Measurements from ENCODE around the gene CDH4. TPM values are rescaled to one million over a fixed set of nuclear protein-coding genes. Genes with fewer than 3 reads are reported as not detected.
"Not testable (repeated sequence)": the region's sequence is repeated elsewhere in the genome, so short reads cannot be mapped to it uniquely, and the experiment has no call there.

Gene CDH4
- total RNA-seq, 2 donors from 2014 or later: 0.07 to 0.94 TPM

DNA sequence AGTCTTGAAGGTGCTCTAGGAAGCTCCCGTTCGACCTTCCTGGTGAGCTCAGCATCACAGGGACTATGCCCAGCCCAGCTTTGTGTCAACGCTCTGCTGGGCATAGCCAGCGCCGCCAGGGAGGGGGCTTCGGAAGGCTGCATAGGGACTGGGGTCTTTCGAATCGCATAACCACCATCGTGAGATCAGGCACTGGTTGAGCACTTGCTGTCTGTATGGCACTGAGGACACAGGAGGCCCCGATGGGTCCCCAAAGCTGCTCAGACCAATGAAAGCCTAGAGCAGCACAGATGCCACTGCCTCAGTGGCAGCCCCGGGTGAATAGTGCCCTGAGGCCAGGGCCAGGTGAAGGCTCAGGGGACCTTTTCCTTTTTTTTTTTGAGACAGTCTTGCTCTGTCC is 716.9 kb downstream of the CDH4 start:
- Histone ChIP-seq H3K4me3 (no peak overlapping the region), H3K27me3 (peaks cover 3 to 14% of the 10 kb centered on the region in 2 donors), H3K4me1 (no peaks in the 10 kb centered on the region), H3K9me3 (no peaks in the 10 kb centered on the region), H3K36me3 (peaks cover 10% of the 10 kb centered on the region), H3K27ac (no peak overlapping the region)
- TF ChIP-seq, protein P1, sequence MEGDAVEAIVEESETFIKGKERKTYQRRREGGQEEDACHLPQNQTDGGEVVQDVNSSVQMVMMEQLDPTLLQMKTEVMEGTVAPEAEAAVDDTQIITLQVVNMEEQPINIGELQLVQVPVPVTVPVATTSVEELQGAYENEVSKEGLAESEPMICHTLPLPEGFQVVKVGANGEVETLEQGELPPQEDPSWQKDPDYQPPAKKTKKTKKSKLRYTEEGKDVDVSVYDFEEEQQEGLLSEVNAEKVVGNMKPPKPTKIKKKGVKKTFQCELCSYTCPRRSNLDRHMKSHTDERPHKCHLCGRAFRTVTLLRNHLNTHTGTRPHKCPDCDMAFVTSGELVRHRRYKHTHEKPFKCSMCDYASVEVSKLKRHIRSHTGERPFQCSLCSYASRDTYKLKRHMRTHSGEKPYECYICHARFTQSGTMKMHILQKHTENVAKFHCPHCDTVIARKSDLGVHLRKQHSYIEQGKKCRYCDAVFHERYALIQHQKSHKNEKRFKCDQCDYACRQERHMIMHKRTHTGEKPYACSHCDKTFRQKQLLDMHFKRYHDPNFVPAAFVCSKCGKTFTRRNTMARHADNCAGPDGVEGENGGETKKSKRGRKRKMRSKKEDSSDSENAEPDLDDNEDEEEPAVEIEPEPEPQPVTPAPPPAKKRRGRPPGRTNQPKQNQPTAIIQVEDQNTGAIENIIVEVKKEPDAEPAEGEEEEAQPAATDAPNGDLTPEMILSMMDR (IDR thresholded peaks at IDR 0.05): no peak
- no peak for DNase-seq (ENCODE audit: low spot score)

DNA sequence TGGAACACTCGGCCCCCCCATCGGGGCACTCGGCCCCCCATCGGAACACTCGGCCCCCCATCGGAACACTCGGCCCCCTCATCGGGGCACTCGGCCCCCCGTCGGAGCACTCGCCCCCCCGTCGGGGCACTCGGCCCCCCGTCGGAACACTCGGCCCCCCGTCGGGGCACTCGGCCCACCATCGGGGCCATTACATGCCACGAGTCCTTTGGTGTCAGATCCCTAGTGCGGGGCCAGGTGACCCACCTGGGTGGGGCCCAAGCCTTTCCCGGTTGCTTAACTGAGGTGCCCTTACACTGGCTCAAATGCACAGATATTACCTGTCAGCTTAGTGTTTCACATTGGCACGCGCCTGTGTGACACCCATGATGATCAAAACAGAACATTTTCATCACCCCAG is 717.7 kb downstream of the CDH4 start:
- Histone ChIP-seq H3K4me1 (no peaks in the 10 kb centered on the region), H3K36me3 (peaks cover 13% of the 10 kb centered on the region), H3K9me3 (no peaks in the 10 kb centered on the region), H3K27me3 (peaks cover 3 to 14% of the 10 kb centered on the region in 2 donors), H3K4me3 (no peak overlapping the region), H3K27ac (no peak overlapping the region)
- TF ChIP-seq, protein P1 (IDR thresholded peaks at IDR 0.05): no peak
- no peak for DNase-seq (ENCODE audit: low spot score)

DNA sequence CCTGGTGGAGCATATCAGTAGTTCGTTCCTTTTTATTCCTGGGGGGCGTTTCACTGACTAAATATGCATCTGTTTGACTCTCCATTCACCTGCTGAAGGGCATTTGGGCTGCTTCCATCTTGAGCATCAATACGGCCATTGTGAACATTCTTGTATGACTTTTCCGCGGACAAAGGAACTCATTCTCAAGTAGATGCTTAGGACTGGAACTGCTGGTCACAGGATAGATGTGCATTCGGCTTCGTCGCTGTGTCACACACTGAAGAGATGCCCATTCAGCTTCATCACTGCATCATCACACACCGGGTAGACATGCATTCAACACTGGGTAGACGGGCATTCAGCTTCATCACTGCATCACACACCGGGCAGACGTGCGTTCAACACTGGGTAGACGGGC is 718.3 kb downstream of the CDH4 start:
- H3K36me3 ChIP-seq: peaks cover 13% of the 10 kb centered on the region
- TF ChIP-seq, protein P1 (IDR thresholded peaks at IDR 0.05): no peak
- H3K4me1 ChIP-seq: no peaks in the 10 kb centered on the region
- H3K27me3 ChIP-seq: peaks cover 3 to 11% of the 10 kb centered on the region in 2 donors
- no peak for DNase-seq (ENCODE audit: low spot score)
- no peak overlapping the region for H3K4me3 ChIP-seq
- no peak overlapping the region for H3K27ac ChIP-seq
- no peaks in the 10 kb centered on the region for H3K9me3 ChIP-seq

DNA sequence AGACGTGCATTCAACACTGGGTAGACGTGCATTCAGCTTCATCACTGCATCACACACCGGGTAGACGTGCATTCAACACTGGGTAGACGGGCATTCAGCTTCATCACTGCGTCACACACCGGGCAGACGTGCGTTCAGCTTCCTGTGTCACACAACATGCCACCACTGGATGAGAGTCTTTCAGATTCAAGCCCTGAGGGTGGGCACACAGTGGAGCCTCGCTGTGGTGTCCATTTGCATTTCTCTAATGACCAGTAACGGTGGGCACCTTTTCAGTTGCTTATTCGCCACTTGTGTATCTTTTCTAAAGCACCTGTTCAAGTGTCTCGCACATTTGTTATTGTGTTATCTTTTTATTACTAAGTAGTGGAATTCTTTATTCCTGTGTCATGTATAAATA is 719.5 kb downstream of the CDH4 start:
- H3K4me3 ChIP-seq; H3K27ac ChIP-seq; H3K4me1 ChIP-seq; H3K9me3 ChIP-seq; H3K27me3 ChIP-seq; DNase-seq (ENCODE audit: low spot score): not testable (repeated sequence)
- peaks cover 17% of the 10 kb centered on the region for H3K36me3 ChIP-seq

DNA sequence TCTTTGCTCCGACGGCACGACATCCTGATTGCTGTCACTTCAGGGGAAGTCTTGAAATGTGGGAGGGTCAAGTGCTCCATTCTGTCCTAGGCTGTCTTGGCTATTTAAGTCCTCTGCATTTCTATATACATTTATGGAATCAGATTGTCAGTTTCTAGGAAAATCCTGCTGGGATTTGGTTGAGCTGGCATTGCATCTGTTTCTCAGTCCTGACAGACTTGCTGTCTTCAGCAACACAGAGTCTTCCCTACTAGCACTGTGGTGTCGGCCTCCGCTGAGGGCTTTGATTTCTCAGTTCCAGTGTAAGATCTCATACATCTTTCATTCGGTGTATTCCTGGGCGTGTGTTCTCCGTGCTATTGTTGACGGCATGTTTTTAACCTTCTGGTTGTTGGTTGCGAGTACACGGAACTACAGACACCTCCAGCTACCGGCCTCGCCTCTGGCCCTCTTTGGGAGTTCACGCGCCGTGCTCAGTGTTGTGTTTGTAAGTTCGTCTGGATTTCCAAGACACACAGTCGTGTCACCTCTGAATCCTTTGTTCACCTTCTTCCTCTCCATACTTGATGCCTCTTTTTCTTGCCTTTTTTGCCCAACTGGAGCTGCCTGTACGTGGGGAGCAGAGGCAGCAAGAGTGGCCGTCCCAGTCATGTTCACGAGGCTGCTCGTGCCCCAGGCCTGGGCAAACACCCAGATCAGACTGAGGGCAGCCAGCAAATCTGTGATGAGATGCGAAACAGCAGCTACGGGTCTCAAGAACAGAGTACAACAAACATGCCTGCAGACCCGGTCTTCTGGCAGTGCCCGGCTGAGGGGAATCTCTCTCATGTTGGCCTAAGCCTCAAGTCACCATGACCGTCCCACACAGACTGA is 720.8 kb downstream of the CDH4 start:
- no peak overlapping the region for H3K27ac ChIP-seq
- H3K9me3 ChIP-seq: no peaks in the 10 kb centered on the region
- no peaks in the 10 kb centered on the region for H3K27me3 ChIP-seq
- DNase-seq (ENCODE audit: low spot score): no peak
- peaks cover 18% of the 10 kb centered on the region for H3K36me3 ChIP-seq
- H3K4me3 ChIP-seq: no peak overlapping the region
- H3K4me1 ChIP-seq: no peaks in the 10 kb centered on the region
- TF ChIP-seq, protein P1 (IDR thresholded peaks at IDR 0.05): no peak

DNA sequence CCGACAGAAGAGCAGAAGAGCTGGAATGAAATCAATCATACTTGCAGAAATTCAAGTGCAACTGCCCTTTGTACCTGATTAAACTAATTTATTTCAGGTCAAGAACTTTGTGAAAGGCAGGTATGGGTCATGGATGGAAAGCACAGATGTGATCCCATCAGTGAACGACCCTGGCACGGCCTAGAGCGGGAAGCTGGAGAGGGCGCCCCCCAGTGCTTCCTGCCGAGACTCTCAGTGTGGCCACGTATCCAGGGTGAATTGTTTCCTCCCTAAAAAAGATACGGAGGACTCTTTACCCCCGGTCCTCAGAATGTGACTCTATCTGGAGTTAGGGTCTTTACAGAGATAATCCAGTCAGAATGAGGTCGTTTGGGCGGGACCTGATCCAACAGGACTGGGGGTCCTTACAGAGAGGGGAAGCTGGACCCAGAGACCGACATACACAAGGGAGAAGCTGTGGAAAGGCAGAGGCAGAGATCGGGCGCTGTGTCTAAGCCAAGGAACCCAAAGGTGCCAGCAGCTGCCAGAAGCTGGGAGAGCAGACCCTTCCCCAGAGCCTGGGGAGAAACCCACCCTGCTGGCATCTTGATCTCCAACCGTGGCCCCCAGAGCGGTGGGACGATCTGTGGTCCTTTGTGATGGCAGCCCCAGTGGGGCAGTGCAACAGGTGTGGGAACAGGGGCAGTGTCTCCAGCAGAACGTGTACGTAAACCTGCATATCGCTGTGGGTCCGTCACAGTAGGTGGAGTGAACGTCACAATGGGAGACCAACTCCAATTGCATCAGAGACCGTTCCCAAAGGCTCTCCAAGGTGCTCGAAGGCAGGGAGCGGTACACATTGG is 721.7 kb downstream of the CDH4 start:
- TF ChIP-seq, protein P1 (IDR thresholded peaks at IDR 0.05): no peak
- Histone ChIP-seq H3K9me3 (no peaks in the 10 kb centered on the region), H3K4me1 (no peaks in the 10 kb centered on the region), H3K4me3 (no peak overlapping the region), H3K27me3 (no peaks in the 10 kb centered on the region), H3K27ac (no peak overlapping the region), H3K36me3 (peaks cover 18% of the 10 kb centered on the region)
- DNase-seq (ENCODE audit: low spot score): no peak
